Activated CD8-positive, alpha-beta memory T cell treated with anti-CD3 and anti-CD28 coated beads for 4 hours (primary cell): ENCODE data around the gene ZNF490.
"Not testable (repeated sequence)": the region's sequence is repeated elsewhere in the genome, so short reads cannot be mapped to it uniquely, and the experiment has no call there.

Source experiments
- DNase-seq, 2 donors: peaks; one replicate each; pipeline ENCODE4 v3.0.0-alpha.2; 2020; ENCODE audit warnings: low read depth in 2 of 2

Gene ZNF490

DNA sequence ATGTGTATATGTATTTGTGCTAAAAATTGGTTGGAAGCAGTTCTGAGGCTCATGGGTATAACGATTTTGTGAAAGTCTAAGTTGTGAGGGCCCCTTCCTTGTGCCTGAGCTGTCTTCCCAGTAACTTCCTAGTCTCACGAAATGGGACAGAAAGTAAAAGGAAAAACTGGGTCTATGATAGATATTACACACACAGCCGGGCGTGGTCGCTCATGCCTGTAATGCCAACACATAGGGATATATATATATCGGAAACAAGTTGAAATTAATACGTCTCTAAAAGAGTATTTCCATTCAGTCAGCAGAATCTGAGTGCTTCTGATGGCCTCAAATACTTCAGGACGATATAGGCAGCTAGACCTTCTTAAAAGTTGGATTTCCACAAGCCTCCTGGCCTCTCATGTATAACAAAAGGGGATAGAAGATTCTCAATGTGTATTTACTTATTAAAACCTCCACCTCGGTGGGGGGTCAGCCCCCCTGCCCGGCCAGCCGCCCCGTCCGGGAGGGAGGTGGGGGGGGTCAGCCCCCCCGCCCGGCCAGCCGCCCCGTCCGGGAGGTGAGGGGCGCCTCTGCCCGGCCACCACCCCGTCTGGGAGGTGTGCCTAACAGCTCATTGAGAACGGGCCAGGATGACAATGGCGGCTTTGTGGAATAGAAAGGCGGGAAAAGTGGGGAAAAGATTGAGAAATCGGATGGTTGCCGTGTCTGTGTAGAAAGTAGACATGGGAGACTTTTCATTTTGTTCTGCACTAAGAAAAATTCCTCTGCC lies 10.8 kb upstream of the ZNF490 start:
- not testable (repeated sequence) for DNase-seq

DNA sequence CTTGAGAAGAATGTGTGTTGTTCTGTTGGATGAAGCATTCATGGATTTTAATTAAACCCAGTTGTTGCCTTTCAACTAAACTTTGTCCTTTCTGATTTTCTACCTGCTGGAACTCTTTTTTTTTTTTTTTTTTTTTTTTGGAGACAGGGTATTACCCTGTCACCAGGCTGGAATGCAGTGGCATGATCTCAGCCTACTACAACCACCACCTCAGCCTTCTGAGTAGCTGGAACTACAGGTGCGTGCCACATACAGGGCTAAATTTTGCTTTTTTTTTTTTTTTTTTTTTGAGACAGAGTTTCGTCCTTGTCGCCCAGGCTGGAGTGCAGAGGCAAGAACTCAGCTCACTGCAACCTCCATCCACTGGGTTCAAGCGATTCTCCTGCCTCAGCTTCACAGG lies 7.0 kb upstream of the ZNF490 start:
- DNase-seq, result no peak

- no peak for DNase-seq
Observed at GRCh38 chr19:12611361-12611699, 717 bp upstream of the ZNF490 start.

DNA sequence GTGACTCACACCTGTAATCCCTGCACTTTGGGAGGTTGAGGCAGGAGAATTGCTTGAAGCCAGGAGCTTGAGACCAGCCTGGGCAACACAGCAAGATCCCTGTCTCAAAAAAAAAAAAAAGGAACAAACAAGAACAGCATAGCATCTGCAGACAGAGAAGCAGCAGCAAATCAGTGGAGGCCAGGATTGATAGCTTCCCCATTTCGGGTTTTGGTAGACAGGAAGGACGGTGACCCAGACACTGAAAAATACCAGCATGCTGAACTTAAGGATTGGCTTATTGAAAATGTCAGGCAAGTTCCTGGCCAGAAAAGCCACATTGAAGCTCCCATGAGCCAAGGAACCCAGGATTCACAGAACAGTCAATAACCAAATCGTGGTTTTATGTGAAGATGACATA lies 3.0 kb downstream of the ZNF490 start:
- DNase-seq, result no peak

DNA sequence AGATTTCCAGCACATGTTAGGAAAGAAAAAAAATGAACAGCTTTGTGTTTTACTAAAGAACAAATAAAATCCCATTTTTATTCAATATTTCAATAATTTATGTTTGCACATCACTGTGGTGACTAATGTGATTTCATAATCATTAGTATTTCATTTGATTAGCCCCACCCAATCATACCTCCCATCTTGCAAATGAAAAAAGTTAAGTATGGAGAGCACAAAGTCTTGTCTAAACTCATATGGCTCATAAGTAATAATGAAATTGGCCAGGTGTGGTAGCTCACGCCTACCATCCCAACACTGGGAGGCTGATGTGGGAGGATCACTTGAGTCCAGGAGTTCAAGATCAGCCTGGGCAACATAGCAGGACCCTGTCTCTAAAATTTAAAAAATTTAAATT lies 3.8 kb downstream of the ZNF490 start:
- no peak for DNase-seq

GRCh38 chr19:12603714-12604113 lies 6.9 kb downstream of the ZNF490 start:
- peak in 1 of 2 donors; percentile 13 for DNase-seq

DNA sequence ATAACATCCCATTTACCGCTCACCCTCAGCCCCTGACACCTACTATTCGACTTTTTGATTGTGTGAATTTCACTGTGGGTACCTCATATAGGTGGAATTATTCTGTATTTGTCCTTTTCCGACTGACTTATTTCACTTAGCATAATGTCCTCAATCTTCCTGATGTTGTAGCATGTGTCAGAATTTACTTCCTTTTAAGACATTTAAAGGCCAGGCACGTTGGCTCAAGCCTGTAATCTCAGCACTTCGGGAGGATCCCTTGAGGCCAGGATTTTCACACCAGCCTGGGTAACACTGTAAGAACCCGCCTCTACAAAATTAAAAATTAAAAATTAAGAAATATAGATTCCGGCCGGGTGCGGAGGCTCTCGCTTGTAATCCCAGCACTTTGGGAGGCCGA lies 13.0 kb downstream of the ZNF490 start:
- no peak for DNase-seq

GRCh38 chr19:12596927-12597548 lies 13.6 kb downstream of the ZNF490 start:
- no peak for DNase-seq

DNA sequence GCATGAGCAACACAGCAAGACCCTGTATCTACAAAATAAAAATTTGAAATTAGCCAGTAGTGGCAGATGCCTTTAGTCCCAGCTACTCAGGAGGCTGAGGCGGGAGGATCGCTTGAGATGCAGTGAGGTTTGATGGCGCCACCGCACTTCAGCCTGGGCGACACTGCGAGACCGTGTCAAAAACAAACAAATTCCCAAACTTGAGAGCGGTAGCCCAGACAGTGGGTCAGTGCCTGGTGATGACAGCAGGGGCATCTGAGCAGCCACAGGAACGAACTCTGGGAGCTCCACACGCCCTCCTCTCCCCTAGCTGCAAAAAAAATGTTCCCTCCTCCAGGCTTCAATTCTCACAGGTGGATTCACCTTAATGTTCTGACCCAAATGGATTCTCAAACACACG lies 14.1 kb downstream of the ZNF490 start:
- no peak for DNase-seq

GRCh38 chr19:12581100-12581499 lies 29.5 kb downstream of the ZNF490 start:
- no peak for DNase-seq

DNA sequence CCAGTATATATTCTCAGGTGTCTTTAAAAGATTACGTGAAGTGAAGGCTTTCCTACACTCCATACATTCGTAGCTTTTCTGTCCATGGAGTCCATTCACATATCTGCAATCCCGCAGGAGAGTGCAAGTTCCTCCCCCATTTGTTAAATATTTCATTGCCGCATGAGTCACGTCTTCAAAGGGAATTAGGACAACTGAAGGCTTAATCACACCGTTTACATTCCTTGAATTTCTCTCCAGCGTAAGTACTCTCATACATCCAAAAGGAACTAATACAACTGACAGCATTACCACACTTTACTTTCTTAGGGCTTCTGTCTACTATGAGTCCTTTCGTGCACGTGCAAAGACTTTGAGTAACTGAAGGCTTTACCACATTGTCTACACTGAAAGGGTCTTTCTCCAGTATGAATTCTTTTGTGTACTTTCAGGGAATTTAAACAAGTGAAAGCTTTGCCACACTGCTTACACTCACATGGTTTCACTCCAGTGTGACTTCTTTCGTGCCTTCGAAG lies 30.4 kb downstream of the ZNF490 start:
- no peak for DNase-seq

GRCh38 chr19:12578641-12579040 lies 32.0 kb downstream of the ZNF490 start:
- DNase-seq, result no peak

DNA sequence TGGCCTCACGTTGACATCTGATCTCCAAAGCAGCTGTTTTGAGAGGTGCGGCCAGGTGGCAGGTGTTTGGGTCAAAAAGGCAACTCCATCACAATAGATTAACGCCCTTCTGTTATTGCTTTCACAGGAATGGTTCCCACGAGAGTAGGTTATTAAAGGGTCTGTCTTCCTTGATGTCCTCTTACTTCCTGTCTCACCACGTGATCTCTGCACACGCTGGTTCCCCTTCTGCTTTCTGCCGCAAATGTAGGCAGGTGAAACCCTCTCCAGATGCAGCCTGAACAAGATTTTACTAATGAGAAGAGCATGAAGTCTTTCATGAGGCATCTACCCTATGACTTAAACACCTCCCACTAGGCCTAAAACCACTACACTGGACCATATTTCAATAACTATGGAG lies 36.6 kb downstream of the ZNF490 start:
- DNase-seq, result no peak

- no peak for DNase-seq
Observed at GRCh38 chr19:12567951-12568350, 42.7 kb downstream of the ZNF490 start.

DNA sequence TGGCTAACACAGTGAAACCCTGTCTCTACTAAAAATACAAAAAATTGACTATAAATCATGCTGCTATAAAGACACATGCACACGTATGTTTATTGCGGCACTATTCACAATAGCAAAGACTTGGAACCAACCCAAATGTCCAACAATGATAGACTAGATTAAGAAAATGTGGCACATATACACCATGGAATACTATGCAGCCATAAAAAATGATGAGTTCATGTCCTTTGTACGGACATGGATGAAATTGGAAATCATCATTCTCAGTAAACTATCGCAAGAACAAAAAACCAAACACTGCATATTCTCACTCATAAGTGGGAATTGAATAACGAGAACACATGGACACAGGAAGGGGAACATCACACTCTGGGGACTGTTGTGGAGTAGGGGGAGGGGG lies 44.2 kb downstream of the ZNF490 start:
- not testable (repeated sequence) for DNase-seq

DNA sequence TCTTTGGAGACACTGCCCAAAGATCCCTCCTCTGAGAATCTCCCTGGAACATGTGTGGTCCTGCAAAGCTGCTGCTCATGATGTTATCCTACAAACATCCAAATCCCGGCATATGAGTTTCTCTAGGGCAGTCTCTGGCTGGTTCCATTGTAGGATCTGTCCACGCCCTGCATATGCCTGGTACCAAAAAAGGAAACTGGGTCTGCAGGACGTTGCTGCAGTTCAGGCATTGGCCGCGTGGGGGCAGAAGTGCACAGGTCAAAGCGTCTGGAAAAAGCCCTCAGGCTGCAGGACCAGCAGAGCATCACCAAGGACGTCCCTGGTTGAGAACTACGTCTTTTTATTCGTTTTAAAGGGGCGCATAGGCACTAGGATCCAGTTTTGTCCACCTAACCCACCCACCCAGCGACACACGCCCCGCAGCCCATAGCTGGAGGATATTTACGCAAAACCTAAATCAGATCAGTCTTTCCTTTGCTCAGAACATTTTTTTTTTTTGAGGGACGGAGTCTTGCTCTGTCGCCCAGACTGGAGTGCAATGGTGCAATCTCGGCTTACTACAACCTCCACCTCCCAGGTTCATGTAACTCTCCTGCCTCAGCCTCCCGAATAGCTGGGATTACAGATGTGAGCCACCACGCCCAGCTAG lies 46.5 kb downstream of the ZNF490 start:
- DNase-seq, result peak; percentile 77 to 81

- no peak for DNase-seq
Observed at GRCh38 chr19:12555456-12555930, 55.1 kb downstream of the ZNF490 start.

DNA sequence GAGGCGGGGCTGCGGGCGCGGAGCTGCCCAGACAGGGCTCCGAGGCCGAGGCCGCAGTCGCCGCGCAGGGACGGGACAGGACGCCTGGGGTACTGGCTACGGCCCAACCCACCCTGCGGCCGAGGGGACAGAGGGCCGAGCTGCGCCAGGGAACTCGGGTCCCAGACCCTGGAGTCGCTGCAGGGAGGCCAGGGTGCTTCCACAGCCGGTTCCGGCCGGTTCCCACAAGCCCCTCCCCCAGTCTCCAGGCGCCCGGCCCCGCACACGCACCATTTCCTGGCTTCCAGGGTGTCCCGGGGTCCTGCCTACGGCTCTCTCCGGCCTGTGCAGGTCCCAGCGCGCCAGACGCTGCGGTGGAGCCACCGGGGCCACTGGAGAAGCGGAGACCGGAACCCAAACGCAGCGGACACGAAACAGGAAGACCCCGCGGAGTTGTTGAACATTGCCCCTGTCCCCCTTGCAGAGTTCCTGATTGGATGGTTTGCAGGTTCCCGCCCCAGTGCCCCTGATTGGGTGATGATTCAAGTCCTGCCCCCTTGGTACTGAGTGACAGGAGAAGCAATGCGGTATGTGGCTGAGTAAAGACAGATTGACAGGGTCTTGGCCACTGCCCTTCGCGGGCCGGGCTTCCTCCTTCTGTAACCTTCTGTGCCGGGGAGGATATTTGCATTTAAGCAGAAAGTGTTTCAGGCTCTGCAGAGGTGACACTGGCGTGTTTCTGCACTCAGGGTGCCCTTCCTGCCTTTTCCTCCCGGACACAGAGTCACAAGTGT lies 59.4 kb downstream of the ZNF490 start, which contains the start of gene ZNF564:
Gene ZNF564, minus strand, starts transcription at position 423 of the 773 bp plus-strand sequence. Its CDS starts 150 bp downstream, at position 273.
- DNase-seq, result peak; percentile 86 to 91

DNA sequence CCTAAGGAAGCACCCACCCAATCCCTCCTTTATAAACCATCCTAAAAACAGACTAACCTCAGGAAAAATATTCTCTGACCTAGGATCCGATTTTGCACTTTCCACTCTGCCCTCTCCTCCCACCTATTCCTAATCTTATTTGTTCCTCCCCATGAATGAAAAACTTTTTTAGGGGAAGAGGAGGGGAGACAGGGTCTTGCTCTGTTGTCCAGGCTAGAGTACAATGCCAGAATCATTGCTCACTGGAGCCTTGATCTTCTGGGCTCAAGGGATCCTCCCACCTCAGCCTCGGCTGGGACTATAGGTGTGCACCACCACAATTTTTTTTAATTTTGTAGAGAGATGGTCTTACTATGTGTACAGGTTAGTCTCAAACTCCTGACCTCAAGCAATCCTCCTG lies 63.7 kb downstream of the ZNF490 start:
- no peak for DNase-seq

GRCh38 chr19:12546068-12546467 lies 64.5 kb downstream of the ZNF490 start:
- no peak for DNase-seq

GRCh38 chr19:12545267-12545666 lies 65.3 kb downstream of the ZNF490 start:
- no peak for DNase-seq

DNA sequence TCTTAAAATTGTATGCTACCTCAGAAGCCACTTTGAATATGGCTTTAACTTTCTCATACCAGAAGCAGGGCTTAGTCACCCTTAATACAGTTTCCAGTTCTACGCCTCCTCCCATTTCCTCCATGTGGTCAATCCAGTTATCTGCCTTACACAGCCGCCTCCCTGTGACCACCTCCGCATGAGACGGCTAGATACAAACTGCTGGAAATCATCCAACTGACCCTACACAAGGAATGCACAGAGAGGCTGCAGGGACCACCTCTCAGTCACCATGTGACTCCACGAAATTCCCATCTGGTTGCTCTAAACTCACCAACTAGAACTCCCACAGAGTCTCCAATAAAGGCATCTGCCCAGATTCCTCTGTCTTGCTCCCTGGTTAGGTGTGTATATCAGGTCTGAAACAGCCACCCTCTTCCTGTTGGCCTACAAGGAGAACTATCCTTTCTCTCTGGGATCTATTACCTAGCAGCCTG lies 66.2 kb downstream of the ZNF490 start:
- DNase-seq, result no peak
